Esophagus squamous epithelium (tissue), 4 donors: ENCODE data around the gene NTS.

Experiments used
- CTCF ChIP-seq, 6 experiments: fragments of 450-650 bp in 4 of 6; fragments of 200-600 bp in 2 of 6; sonication (generic) in 2 of 6; IDR thresholded peaks; one replicate each; pipeline ENCODE4 v1.5.1; 2016 to 2019; ENCODE audit warnings: antibody characterized with exemption in 6 of 6, mild to moderate bottlenecking in 4 of 6, moderate library complexity in 4 of 6
- POLR2A ChIP-seq, 4 donors: fragments of 450-650 bp; IDR thresholded peaks; one replicate each; pipeline ENCODE4 v1.6.1; 2017; ENCODE audit warnings: antibody characterized with exemption in 4 of 4, mild to moderate bottlenecking in 4 of 4, moderate library complexity in 3 of 4

GRCh38 chr12:85920324-85920947, 46.3 kb downstream of the NTS start:
- TF ChIP-seq CTCF (IDR thresholded peaks at IDR 0.05): peak; percentile 38 to 77 (median 56)
- TF ChIP-seq POLR2A (IDR thresholded peaks at IDR 0.05): no peak
